ENCODE data around the gene ZC2HC1B. TPM values are rescaled to one million over a fixed set of nuclear protein-coding genes. Genes with fewer than 3 reads are reported as not detected.

Gene ZC2HC1B
- total and polyA plus RNA-seq, 10 of the 15 experiments (the other 5 are each of a cell fraction or from before 2014, with no cell fraction given), result 0.09 to 0.36 (median 0.31) TPM; not detected in 5

- TF ChIP-seq, protein P1, sequence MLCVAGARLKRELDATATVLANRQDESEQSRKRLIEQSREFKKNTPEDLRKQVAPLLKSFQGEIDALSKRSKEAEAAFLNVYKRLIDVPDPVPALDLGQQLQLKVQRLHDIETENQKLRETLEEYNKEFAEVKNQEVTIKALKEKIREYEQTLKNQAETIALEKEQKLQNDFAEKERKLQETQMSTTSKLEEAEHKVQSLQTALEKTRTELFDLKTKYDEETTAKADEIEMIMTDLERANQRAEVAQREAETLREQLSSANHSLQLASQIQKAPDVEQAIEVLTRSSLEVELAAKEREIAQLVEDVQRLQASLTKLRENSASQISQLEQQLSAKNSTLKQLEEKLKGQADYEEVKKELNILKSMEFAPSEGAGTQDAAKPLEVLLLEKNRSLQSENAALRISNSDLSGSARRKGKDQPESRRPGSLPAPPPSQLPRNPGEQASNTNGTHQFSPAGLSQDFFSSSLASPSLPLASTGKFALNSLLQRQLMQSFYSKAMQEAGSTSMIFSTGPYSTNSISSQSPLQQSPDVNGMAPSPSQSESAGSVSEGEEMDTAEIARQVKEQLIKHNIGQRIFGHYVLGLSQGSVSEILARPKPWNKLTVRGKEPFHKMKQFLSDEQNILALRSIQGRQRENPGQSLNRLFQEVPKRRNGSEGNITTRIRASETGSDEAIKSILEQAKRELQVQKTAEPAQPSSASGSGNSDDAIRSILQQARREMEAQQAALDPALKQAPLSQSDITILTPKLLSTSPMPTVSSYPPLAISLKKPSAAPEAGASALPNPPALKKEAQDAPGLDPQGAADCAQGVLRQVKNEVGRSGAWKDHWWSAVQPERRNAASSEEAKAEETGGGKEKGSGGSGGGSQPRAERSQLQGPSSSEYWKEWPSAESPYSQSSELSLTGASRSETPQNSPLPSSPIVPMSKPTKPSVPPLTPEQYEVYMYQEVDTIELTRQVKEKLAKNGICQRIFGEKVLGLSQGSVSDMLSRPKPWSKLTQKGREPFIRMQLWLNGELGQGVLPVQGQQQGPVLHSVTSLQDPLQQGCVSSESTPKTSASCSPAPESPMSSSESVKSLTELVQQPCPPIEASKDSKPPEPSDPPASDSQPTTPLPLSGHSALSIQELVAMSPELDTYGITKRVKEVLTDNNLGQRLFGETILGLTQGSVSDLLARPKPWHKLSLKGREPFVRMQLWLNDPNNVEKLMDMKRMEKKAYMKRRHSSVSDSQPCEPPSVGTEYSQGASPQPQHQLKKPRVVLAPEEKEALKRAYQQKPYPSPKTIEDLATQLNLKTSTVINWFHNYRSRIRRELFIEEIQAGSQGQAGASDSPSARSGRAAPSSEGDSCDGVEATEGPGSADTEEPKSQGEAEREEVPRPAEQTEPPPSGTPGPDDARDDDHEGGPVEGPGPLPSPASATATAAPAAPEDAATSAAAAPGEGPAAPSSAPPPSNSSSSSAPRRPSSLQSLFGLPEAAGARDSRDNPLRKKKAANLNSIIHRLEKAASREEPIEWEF (IDR thresholded peaks at IDR 0.05; ENCODE audit: insufficient replicate concordance, low read depth, low read length), result no peak
- TF ChIP-seq ZNF592 (IDR thresholded peaks at IDR 0.05) (no peak), ELK1 (IDR thresholded peaks at IDR 0.05; ENCODE audit: low read depth, low read length) (no peak), IRF5 (IDR thresholded peaks at IDR 0.05; ENCODE audit: borderline replicate concordance) (no peak), POU2F2 (IDR thresholded peaks at IDR 0.05; ENCODE audit: borderline replicate concordance, low read depth, low read length) (no peak), GATAD2B (conservative IDR thresholded peaks at IDR 0.05; ENCODE audit: low read depth) (no peak)
These were observed 100.4 kb downstream of the ZC2HC1B start (continued) for GRCh38 chr6:143964674-143965081.
